Caco-2 (cell line): Measurements from ENCODE around the gene CRISPLD2. TPM values are rescaled to one million over a fixed set of nuclear protein-coding genes. Genes with fewer than 3 reads are reported as not detected.

ENCODE experiments used
- BruUV-seq: library from RNA; stranded (reverse); fragments of 400-500 nt; replicated peaks from 2 replicates; lab custom pipeline; 2021; lab: Mats Ljungman, UMichigan
- CTCF ChIA-PET: fragments of 300-600 bp; sonication (Branson Sonifier 250); formaldehyde crosslinking; loops from one replicate; lab custom pipeline; 2022; ENCODE audit warnings: antibody characterized with exemption; lab: Charles Lee
- POLR2A ChIA-PET: fragments of 300-600 bp; sonication (Branson Sonifier 250); formaldehyde crosslinking; loops from one replicate; lab custom pipeline; 2022; ENCODE audit warnings: antibody characterized with exemption; lab: Charles Lee
- DNase-seq, 2 experiments: peaks; one replicate each; pipeline versions ENCODE4 v3.0.0 to v3.0.0-alpha.2; 2020 to 2022
- H3K27me3 ChIP-seq: replicated peaks from 2 replicates; pipeline ENCODE4 v1.6.0; 2011; ENCODE audit warnings: low read length; ENCODE audit not compliant: control insufficient read depth, insufficient read depth
- H3K36me3 ChIP-seq: 2 replicates; pipeline ENCODE4 v1.5.1; 2011; ENCODE audit warnings: low read length; ENCODE audit not compliant: control insufficient read depth, insufficient read depth
- H3K4me1 ChIP-seq: fragments of 250-450 bp; sonication (Bioruptor Pico); 2 replicates; pipeline ENCODE4 v1.5.1; 2020; ENCODE audit warnings: mild to moderate bottlenecking
- H3K4me3 ChIP-seq: 2 replicates; pipeline ENCODE4 v1.5.1; 2011; ENCODE audit warnings: low read depth, mild to moderate bottlenecking, control low read depth, low read length
- H3K9me3 ChIP-seq: fragments of 250-450 bp; sonication (Bioruptor Pico); 2 replicates; pipeline ENCODE4 v1.5.1; 2020; ENCODE audit warnings: mild to moderate bottlenecking, moderate library complexity
- H3K27ac Mint-ChIP-seq: one replicate; pipeline ENCODE4 v1.8.0; 2022; ENCODE audit warnings: mixed read lengths; ENCODE audit not compliant: unreplicated experiment
- H3K27me3 Mint-ChIP-seq: one replicate; pipeline ENCODE4 v1.8.0; 2022; ENCODE audit warnings: mixed read lengths; ENCODE audit not compliant: insufficient read depth, unreplicated experiment
- H3K36me3 Mint-ChIP-seq: one replicate; pipeline ENCODE4 v1.8.0; 2022; ENCODE audit warnings: mild to moderate bottlenecking, mixed read lengths; ENCODE audit not compliant: insufficient read depth, unreplicated experiment
- H3K4me1 Mint-ChIP-seq: one replicate; pipeline ENCODE4 v1.8.0; 2022; ENCODE audit warnings: low read depth, mixed read lengths; ENCODE audit not compliant: unreplicated experiment
- H3K4me3 Mint-ChIP-seq: one replicate; pipeline ENCODE4 v1.8.0; 2022; ENCODE audit warnings: mild to moderate bottlenecking, moderate library complexity, mixed read lengths; ENCODE audit not compliant: unreplicated experiment
- H3K9me3 Mint-ChIP-seq: one replicate; pipeline ENCODE4 v1.8.0; 2022; ENCODE audit warnings: mixed read lengths; ENCODE audit not compliant: unreplicated experiment
- intact Hi-C: fragments of 100-400 bp; cut with micrococcal nuclease; formaldehyde crosslinking; loops from one replicate; pipeline ENCODE4 v1.10.0; 2022; ENCODE audit not compliant: unreplicated experiment
- total RNA-seq: library from RNA; stranded (reverse); gene quantifications from 2 replicates; pipeline ENCODE4 v1.2.3, GENCODE V29; 2022
- TF ChIP-seq, protein P1 (sequence below), 2 experiments: fragments of 200-600 bp in 1 of 2; IDR thresholded peaks; 1 replicate in 1 of 2; 2 replicates in 1 of 2; pipeline versions ENCODE4 v1.5.1 to v1.8.0; 2011 to 2022; ENCODE audit warnings: antibody characterized with exemption in 1 of 2, control low read depth in 1 of 2, inconsistent platforms in 1 of 2, low read depth in 1 of 2, low read length in 1 of 2, mild to moderate bottlenecking in 1 of 2, moderate library complexity in 1 of 2; ENCODE audit not compliant: insufficient read depth in 1 of 2, severe bottlenecking in 1 of 2, unreplicated experiment in 1 of 2

CRISPLD2 gene
- total RNA-seq, 1 experiment from 2014 or later = 4.0 TPM

DNA sequence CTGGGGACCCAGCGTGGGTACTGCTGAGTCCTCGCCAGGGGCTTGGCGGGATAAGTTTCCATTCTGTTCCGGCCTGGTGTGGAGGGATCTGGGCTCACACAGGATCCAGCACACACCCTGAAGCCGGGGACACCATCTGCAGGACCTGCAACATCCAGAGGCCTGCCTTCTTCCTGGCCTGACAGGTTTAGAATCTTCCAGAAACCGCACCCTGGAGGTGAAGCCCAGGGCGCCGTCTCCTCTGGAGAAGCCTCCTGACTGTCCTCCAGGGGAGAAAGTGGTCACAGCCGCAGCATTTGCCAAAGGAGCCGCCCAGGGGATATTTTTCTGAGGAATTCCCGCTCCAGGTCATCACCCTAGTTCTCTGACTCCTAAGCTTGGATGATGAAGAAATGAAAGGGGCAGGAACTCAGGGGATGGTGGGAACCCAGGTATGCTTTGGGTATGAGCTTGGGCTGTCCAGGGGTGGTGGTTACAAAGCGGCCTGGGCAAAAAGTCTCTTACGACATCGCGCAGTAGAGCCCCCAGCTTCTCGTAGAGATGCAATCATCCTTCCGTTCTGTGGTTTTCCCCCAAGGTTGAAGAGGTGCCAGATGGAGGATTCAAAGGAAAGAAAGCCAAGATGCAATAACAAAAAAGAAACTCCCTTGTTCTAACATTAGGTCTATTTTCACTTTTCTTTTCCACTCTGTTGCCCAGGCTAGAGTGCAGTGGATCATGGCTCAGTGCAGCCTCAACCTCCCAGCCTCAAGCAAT is 9.1 kb upstream of the CRISPLD2 start:
- no peak for DNase-seq
- Mint-ChIP-seq H3K4me3 (no peak overlapping the region), H3K27ac (no peak overlapping the region), H3K36me3 (no peaks in the 10 kb centered on the region), H3K27me3 (peaks cover 14% of the 10 kb centered on the region), H3K4me1 (no peaks in the 10 kb centered on the region), H3K9me3 (no peaks in the 10 kb centered on the region)
- intact Hi-C loops = no loop called here
- CTCF ChIA-PET = no interaction called here
- Histone ChIP-seq H3K36me3 (no peaks in the 10 kb centered on the region), H3K9me3 (peaks cover 5% of the 10 kb centered on the region; the same call in 1 of the 2 replicates), H3K27me3 (peaks cover 3% of the 10 kb centered on the region; the same call in 1 of the 2 replicates), H3K4me1 (no peaks in the 10 kb centered on the region), H3K4me3 (no peak overlapping the region)
- no TSS peak for BruUV-seq
- TF ChIP-seq, protein P1, sequence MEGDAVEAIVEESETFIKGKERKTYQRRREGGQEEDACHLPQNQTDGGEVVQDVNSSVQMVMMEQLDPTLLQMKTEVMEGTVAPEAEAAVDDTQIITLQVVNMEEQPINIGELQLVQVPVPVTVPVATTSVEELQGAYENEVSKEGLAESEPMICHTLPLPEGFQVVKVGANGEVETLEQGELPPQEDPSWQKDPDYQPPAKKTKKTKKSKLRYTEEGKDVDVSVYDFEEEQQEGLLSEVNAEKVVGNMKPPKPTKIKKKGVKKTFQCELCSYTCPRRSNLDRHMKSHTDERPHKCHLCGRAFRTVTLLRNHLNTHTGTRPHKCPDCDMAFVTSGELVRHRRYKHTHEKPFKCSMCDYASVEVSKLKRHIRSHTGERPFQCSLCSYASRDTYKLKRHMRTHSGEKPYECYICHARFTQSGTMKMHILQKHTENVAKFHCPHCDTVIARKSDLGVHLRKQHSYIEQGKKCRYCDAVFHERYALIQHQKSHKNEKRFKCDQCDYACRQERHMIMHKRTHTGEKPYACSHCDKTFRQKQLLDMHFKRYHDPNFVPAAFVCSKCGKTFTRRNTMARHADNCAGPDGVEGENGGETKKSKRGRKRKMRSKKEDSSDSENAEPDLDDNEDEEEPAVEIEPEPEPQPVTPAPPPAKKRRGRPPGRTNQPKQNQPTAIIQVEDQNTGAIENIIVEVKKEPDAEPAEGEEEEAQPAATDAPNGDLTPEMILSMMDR (IDR thresholded peaks at IDR 0.05; ENCODE audit: insufficient read depth in 1 of 2, low read depth in 1 of 2, low read length in 1 of 2, severe bottlenecking in 1 of 2, unreplicated experiment in 1 of 2) = no peak
- POLR2A ChIA-PET = interaction anchor here (1.1 kb wide), 1 partner anchor 9 kb away, joined by 3 read pairs; the partner anchor contains the start of gene CRISPLD2

DNA sequence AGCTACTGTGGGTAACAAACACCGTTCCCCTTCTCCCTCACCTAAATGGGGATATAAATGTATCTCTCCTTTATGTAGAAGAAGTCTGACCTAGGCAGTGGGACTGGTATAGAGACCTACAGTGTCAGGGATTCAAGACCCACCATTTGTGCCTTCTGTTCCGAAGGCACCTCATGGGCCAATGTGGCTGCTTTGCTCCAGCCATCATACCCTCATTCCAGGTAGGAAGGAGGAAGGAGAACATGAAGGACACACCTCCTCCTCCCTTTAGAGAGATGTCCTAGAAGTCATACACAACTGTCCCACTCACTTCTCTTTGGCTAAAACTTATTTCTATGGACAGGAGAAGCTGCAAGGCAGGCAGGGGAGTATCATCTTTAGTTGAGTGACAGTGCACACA is 8.3 kb upstream of the CRISPLD2 start:
- Mint-ChIP-seq H3K36me3 (no peaks in the 10 kb centered on the region), H3K9me3 (no peaks in the 10 kb centered on the region), H3K27me3 (peaks cover 14% of the 10 kb centered on the region), H3K4me3 (no peak overlapping the region), H3K27ac (no peak overlapping the region), H3K4me1 (no peaks in the 10 kb centered on the region)
- Histone ChIP-seq H3K9me3 (peaks cover 5% of the 10 kb centered on the region; the same call in 1 of the 2 replicates), H3K27me3 (peaks cover 3% of the 10 kb centered on the region; the same call in 1 of the 2 replicates), H3K4me3 (no peak overlapping the region), H3K4me1 (no peaks in the 10 kb centered on the region), H3K36me3 (no peaks in the 10 kb centered on the region)
- POLR2A ChIA-PET = no interaction called here
- intact Hi-C loops = no loop called here
- CTCF ChIA-PET = no interaction called here
- no peak for DNase-seq
- TF ChIP-seq, protein P1 (IDR thresholded peaks at IDR 0.05; ENCODE audit: insufficient read depth in 1 of 2, low read depth in 1 of 2, low read length in 1 of 2, severe bottlenecking in 1 of 2, unreplicated experiment in 1 of 2) = no peak
- BruUV-seq = no TSS peak

DNA sequence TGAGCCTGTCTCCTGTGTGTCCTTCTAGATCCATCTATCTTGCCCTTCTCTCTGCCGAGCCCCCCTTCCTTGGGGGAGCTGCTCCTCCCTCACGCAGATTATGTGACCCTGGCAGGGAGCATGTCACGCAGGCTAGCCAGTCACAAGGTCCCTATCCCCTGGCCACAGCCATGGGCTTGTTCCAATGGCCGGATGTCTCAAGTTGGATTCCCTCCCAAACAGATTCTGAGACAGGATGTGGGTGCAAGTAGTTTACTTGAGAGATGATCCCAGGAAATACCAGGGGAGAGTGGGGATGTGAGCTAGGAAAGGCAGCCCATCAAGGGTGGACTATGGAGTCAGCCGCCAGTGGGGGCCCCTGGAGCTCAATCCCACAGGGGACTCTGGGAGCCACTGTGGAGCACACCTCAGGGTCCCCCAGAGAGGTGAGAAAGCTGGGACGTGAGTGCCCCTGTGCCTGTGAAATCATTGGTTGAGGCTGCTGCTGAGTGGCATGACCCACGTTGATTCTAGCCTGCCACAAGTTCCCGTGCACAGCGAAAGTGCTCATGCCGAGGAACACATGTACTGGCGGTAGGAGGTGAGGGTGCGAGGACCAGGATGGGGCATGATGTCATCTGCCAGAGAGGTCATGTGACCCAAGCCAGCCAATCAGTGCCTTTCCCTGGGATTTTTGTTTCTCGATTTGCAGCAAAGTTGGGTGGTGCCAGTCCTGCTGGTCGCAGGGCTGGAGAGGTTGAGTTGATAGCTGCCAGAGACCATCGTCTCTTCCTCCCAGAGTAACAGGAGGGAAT is 6.4 kb upstream of the CRISPLD2 start:
- Mint-ChIP-seq H3K36me3 (no peaks in the 10 kb centered on the region), H3K27ac (no peak overlapping the region), H3K4me3 (no peak overlapping the region), H3K27me3 (peaks cover 14% of the 10 kb centered on the region), H3K9me3 (no peaks in the 10 kb centered on the region), H3K4me1 (no peaks in the 10 kb centered on the region)
- ChIA-PET POLR2A (interaction anchor here (0.5 kb wide), 1 partner anchor 128 kb away, joined by 3 read pairs; no protein-coding TSS in a partner anchor), CTCF (no interaction called here)
- Histone ChIP-seq H3K36me3 (no peaks in the 10 kb centered on the region), H3K9me3 (peaks cover 5% of the 10 kb centered on the region; the same call in 1 of the 2 replicates), H3K4me3 (no peak overlapping the region), H3K27me3 (peaks cover 3% of the 10 kb centered on the region; the same call in 1 of the 2 replicates), H3K4me1 (no peaks in the 10 kb centered on the region)
- intact Hi-C loops = no loop called here
- TF ChIP-seq, protein P1 (IDR thresholded peaks at IDR 0.05; ENCODE audit: insufficient read depth in 1 of 2, low read depth in 1 of 2, low read length in 1 of 2, severe bottlenecking in 1 of 2, unreplicated experiment in 1 of 2) = no peak
- BruUV-seq = no TSS peak
- no peak for DNase-seq
